Right renal pelvis (tissue), 4 donors: ENCODE results near the gene NPTX1. TPM values are rescaled to one million over a fixed set of nuclear protein-coding genes. Genes with fewer than 3 reads are reported as not detected.
A peak's percentile ranks its signal among the peaks of the same experiment; 100 is the strongest.

ENCODE experiments used
- DNase-seq, 4 donors: peaks; one replicate each; pipeline ENCODE4 v3.0.0-alpha.2; 2013; ENCODE audit warnings: low read depth in 4 of 4, low spot score in 3 of 4, missing footprints in 1 of 4
- polyA plus RNA-seq, 4 donors: library from polyadenylated mRNA; unstranded; fragments of 120-200 nt; gene quantifications; one replicate each; pipeline ENCODE4 v1.2.1, GENCODE V29; 2013; ENCODE audit not compliant: insufficient read length in 4 of 4

The NPTX1 gene
- polyA plus RNA-seq, 4 donors: 0.75 to 1.4 (median 1.4) TPM

DNA sequence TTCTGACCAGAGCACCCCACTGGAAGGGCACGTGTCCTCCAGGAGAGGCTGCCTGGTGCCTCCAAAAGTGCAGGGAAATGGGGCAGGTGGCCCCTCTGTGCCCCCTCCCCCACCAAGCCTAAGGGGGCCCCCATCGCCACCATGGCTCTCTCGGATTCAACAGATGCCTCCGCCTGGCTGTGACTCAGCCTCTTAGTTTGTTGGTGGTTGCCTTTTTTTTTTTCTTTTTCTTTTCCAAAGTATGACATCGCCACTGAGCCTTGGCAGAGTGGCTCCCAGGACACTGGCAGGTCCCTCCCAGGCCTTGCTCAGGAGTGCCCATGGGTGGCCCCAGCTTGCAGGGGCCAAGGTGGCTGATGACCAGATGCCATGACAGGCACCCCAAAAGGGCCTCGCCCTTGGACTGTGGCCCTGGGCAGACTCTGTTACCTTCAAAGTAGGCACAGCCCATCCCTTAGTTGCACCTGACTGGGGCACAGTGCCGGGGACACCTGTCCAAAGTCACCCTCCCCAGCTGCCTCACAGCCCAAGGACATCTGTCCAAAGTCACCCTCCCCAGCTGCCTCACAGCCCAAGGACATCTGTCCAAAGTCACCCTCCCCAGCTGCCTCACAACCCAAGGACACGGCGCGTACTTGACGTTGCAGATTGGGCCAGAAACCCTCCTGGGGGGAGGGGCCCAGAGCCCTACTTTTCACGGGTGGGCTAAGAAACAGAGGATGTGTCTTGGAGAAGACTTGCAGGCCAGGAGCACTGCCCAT lies 29.6 kb downstream of the NPTX1 start:
- no peak for DNase-seq

DNA sequence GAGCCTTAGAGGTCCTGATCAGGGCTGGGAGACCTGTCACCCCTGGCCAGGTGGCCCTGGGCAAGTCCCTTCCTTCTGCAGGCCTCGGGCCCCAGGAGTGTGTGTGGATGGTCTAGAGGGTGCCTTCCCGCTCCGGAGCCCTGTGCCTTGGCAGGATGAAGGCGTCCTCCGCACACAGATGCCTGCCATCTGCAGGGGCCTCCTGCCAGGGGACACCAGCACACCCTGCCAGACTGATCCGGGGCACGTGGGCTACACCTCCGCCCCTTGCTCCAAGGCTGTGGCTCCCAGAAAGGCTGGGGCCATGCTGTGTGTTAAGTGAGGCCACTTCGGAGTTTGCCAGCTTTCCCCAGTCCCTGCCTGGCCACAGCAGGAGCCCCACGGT lies 30.7 kb downstream of the NPTX1 start:
- no peak for DNase-seq

DNA sequence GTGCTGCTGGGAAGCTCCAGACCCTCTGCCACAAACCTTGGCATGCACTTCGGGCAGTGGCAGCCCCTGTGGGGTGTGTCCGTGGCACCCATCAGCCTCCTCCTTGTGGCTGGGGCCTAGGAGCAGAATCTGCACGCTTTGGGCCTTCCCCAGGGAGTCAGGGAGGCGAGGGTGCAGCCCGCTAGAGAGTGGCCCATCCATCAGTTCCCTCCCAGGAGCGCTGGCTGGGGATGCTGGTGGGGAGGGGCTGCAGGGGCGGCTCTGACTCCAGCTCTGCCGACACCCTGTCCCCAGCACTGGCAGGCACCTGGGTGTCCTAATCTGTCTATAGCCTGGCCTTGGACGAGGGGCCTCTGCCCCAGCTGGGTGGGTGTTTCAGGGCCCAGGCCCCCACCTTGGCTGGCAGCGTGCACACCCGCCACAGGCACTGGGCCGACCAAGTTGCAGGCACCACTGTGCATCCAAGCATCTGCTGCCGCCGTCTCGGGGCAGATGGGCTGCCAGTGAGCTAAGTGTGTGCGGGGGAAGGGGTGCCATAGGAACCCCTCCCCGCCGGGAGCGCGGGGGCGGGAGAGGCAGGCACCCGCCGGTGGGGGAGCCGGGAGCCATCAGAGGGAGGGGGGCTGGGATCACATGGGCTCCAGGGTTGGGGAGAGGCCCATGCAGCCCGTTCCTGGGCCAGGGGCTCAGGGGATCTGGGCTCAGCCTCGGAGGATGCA lies 31.2 kb downstream of the NPTX1 start:
- no peak for DNase-seq

DNA sequence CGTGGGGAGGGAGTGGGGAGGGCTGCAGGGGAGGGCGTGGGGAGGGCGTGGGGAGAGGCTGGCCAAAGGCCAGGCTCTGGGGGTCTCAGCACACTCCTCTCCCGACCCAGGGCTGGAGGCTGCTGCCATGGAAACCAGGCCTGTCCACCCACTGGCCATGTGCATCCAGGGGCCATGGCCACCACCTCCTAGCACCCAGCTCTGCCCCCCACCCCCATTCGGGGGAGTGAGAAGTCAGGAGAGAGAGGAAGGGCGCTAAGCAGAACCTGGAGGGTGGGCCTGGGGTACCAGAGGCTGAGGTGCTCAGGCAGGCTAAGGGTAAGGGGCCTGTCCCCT lies 31.8 kb downstream of the NPTX1 start:
- DNase-seq: no peak

DNA sequence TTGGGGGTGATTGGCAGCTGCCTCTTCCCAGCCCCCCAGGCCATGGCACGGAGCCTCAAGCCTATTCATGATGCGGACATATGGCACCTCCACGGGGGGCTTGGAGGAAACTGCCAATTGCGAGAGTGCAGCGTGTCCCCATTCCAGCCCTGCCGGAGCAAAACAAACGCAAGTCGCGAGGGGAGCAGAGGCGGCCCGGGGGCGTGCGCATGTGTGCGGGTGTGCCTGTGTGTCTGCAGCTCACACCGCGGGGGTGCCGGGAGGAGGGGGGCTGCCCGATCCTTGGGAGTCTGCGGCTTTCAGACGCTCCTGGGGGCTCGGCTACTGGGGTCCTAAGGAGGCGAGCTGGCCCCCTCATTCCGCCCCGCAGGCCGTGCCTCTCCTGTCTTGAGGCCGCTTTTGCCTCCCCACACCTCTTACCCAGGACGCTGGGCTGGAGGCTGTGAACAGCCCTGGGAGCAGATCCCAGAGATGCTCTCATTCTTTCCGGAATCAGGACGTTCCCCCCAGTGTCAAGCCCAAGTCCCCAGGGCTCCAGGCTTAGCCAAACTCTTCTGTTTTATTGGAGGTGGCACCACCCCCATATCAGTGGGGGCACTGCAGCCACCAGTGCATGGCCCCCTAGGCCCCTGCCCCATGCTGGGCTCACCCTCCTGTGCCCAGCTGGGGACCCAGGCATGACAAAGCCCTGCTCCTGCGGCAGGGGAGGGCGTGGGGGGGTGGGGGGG lies 32.3 kb downstream of the NPTX1 start:
- no peak for DNase-seq

DNA sequence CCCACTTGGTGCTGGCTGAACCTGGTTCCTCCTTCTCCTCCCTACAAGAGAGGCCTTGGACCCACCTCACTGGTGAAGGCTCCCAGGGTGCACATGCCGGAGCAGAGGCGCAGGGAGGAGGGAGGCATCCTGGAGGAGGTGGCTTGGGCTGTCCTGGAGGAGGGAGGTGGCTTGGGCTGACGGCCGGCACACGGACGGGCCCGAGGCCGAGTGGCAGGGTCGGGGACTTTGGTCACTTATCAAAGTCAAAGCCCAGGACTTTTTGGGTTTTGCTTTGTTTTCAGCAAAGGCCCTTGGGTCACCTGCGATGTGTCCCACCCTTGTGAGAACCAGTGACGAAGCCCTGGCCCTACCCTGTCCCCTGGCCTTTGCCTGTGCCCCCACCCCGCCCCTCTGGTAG lies 32.9 kb downstream of the NPTX1 start:
- no peak for DNase-seq

DNA sequence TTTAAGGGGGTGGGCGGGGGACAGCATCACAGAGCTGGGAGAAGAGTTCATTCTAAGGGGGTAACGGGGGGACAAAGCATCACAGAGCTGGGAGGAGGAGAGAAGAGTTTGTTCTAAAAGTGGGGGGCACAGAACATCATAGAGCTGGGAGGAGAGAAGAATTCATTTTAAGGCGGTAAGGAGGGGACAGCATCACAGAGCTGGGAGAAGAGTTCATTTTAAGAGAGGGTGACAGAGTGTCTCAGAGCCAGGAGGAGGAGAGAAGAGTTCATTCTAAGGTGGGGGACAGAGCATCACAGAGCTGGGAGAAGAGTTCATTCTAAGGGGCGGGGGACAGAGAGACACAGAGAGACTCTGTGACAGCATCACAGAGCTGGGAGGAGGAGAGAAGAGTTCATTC lies 33.6 kb downstream of the NPTX1 start:
- DNase-seq: no peak

DNA sequence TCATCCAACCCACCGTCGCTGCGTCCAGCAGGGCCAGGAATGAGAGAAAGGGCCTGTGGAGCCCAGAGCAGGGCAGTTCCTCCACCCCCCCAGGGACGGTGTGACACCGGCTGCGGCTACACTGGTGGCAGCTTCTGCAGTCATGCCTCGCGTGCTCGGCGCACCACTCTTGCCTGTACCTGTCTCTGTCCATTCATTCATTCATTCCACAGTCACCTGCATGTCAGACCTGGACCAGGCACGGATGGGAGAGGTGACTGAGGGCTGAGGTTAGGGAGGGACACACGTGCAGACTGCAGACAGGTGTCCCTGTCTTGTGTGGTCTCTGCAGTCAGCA lies 34.1 kb downstream of the NPTX1 start:
- no peak for DNase-seq

DNA sequence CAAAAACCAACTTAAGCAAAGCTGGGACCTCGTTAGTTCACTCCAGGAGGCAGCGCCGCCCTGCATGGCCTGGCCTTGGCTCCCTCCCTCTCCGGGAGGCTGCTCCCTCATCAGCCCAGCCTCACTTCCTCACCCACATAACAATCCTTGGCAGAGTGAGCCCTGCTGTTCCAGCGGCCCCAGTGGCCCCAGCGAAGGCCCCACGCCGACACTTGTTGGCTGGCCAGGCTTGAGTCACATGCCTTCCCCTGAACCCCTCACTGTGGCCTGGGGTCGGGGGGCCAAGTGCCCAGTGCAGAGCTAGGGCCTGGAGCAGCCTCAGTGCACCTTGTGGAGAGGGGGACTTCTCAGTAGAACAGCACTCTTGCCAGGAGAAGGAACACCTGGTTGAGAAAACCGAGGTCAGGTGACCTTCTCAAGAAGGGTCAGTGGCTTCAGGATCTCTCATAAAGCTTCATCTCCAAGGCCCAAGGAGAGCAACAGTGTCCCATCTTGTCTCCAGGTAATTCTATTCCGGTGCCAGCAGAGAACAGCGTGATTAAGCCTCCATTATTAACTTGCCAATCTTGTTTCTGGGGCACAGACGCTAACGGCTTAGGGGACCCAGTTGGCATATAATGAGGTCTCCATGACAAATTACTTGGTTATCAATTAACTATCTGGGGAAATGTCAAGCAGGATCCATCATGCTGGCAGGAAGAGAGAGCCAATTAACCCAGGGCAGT lies 34.6 kb downstream of the NPTX1 start:
- no peak for DNase-seq

DNA sequence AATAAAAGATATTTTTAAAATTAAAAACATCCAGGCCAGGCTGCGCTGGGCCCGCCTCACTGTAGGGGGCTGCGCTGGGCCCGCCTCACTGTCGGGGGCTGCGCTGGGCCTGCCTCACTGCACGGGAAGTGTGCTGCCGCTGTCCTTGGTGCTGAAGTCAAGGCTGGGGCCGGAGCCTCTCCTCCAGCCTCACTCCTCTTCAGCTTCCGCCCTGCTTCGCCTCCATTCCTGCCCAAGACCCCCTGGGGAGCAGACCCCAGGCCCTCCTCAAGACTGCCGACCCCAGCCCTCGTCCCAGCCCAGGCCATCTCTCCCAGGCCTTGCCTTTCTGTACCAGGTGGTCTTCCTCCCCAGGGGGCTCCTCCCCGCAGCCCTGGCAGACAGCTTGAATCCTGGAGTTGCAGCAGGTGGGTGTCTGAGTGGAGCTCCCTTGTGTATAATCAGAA lies 35.3 kb downstream of the NPTX1 start:
- DNase-seq: peak; percentile 63 to 73 (median 68)

DNA sequence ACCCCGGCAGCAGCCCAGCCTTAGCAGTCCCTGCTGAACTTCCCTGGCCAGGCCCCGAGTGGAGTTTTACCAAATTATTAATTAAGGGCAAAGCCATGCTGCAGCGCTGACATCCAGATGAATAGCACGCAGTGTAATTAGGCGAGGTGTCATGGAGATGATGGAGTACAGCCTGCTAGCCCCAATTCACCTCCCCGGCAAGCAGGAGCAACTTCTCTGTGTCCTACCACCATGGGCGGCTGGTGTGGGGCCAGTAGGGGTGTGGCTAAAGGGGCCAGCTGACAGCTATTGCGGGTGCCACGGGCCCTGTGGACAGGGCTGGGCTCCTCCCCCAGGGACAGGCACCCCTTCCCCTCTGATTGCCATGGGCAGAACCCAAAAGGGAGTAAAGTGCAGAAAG lies 36.9 kb downstream of the NPTX1 start:
- DNase-seq: no peak

DNA sequence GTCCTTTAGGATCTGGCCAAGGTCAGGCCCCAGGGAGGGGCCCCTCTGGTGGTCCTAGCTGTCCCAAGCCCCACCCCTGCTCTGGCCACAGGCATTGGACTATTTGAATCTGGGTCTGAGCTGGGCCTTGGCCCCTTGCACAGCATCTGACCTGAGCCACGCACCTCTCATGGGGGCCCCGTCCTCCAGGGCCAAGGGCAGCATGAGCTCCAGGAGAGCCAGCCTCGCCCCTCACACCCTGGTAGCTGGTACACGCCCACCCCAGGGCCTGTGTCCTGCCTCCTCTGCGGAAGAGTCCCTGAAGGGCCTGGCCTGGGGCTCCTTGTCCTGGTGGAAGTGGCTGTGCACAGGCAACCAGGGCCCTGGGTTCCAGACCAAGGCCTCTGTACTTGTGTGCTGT lies 37.6 kb downstream of the NPTX1 start:
- DNase-seq: no peak

DNA sequence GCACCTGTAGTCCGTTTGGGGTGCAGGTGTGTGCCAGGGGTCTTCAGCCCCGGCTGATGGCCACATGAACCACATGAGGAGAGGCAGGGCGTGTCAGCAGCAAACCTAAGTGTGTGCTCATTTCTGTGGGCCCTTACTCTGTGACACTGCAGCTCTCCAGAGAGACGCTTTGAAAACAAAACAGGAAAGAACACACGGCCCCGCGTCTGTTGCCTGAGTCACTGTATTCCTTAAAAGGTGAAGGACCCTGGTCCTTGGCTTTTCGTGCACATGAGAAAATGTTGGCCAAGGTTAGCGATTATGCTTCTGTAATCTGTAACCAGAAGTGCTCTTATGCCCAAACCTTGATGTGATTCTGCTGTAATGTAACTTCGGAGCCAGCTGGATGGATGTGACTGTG lies 38.9 kb downstream of the NPTX1 start:
- no peak for DNase-seq

DNA sequence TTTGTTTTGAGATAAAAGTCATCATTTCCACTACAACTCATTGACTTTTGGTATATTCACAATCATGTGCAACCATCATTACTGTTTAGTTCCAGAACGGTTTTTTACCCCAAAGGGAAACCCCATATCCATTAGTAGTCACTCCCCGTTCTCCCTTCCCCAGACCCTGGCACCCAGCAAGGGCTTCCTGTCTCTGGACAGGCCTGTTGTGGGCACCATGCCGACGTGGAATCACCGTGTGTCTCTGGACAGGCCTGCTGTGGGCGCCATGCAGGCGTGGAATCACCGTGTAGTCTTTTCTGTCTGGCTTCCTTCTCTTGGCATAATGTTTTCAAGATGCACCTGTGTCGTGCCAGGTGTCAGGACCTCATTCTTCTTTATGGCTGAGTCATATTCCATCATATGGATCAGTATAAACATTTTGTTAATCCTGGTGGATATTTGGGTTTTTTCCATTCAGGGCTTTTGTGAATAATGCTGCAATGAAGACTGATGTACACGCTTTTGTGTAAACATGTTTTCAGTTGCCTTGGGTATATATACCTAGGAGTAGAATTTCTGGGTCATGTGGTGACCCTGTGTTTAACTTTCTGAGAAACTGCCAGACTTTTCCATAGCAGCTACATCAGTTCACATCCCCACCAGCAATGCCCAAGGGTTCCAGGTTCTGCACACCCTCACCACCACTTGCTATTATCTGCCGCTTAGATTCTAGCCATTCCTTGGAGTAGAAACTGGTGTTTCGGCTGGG lies 42.3 kb downstream of the NPTX1 start:
- no peak for DNase-seq

DNA sequence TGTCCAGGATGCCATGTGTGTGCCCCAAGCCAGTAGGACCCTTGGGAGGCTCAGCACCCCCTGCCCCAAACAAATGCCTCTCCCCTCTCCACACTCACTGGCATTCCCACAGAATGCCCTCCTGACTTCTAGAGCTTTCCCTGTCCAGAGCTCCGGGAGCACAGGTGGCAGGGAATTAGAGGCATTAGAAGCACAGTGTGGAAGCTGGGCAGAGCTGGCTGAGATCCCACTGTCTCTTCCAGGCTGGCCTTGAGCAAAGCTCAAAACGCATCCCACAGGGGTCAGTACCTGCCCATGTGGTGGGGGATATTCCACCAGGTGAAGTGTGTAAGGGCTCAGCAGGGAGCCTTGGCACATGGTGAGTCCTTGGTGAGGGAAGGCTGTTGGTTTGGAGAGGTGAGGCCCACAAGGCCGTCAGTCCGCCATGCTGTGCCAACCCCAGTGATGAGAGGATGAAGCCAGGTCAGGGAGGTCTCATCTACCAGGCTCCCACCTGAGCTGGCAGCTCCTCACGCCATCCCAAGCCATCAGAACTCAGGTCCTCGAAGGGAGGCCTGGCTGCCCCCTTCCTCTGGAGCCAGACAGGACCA lies 43.4 kb downstream of the NPTX1 start:
- no peak for DNase-seq

DNA sequence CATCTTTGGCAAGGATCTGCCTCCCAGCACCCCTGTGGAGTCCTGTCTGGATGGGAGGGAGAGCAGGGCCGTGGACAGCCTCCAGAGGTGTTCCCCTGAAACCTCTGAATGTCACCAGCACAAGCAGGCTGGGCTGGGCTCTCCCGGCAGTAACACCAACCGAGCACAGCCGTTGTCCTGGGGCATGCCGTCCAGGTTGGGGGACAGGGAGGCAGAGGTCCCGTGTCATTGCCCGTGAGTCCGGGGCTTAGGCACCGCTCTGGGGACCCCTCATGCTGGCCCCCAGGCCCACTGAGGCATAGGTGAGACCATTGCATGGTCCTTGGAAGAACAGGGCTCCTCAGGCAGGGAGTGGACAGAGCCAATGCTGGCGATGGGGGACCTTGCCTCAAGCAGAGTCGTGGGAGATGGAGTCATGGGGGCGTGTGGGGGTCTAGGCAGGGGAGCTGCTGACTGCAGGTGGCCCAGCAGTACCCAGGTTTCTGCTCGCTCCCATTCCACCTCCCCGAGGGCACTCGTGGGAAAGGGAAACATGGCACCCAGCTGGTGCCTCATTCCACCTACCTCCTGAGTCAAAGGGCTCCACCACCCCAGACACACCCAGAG lies 44.0 kb downstream of the NPTX1 start:
- DNase-seq: no peak

DNA sequence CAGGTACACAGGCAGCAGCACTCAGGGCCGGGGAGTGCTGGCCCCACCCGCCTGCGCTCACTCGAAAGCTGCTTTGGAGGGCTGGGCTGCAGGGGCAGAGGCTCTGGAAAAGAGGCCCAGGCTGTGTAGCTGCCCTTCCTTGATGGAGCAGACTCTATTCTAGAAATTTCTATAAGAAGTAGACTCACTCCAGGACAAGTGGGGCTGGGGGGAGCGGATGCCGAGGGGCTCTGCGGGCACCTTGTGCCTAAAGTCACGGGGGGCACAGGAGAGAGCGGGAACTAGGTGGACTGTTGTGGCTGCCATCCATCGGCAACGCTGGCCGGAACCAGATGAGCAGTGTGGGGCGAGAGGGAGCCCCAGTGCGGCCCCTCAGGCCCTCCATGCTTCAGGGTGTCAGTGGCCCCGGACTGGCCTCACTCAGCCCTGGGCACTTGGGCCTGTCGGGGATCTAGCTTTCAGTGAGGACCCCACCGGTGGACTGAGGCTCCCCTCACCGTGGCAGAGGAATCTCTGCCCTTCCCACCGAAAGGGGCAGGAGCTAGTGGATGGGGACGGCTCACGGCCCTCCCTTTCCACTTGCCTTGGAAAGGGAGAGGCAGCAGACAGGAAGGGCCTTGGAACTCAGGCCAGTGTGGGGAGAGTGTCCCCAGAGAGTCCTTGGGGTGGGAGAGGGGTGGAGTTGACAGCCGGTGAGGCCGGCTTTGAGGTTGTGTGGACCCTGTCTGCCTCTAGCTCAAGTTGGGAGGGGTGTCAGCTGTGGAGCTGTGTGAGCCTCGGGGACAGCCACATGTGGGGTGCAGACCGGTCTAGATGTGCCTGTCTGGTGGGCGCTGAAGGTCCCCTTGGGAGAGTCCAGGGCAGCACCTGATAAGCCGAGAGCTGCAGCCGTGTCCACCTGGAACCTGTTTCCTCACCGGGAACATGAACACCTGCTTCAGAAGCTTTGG lies 44.9 kb downstream of the NPTX1 start:
- DNase-seq: no peak

DNA sequence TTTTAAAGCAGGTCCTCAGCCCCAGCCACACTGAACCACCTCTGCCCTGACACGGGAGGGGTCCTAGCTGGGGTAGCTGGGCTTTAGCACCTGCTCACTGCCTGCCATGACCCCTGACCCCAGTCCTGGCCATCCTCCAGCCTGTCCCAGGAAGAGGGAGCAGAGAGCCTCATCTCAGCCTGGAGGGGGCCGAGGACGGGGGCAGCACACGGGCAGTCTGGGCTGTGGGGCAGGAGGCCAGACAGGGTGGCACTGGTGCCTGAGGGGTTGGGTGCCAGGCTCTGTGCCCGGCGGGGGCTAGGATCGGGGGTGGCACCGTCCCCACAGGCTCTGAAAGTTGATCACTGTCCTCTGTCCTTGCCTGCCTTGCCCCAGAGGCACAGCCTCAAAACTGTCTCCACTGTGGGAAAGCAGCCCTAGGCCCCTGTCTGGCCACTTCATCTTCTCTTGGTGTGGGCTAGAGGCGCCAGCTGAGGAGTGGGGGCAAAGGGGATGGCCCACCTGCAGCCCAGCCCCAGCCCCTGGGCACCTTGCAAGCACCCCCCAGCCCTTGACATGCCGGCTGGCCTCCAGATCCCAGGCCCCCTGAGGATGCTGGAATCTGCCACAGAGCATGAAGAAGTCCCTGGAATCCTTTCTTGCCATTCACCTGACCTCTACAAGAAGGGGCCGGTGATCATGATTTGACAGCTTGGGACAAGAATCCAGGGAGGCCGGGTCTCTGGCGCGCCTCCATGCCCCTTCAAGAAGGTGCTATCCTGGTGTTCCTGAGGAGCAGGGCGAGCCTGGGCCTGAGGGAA lies 45.8 kb downstream of the NPTX1 start:
- DNase-seq: no peak
